Activated T-helper 17 cell treated with anti-CD3 and anti-CD28 coated beads, Interleukin-2, amount 50 U/mL, for 72 hours (primary cell): ENCODE measurements around the gene FAM149B1. TPM values are rescaled to one million over a fixed set of nuclear protein-coding genes. Genes with fewer than 3 reads are reported as not detected.
"Not testable (repeated sequence)": the region's sequence is repeated elsewhere in the genome, so short reads cannot be mapped to it uniquely, and the experiment has no call there.

Source experiments
- ATAC-seq: fragments of 150-1000 bp; cut with Tn5 transposase; replicated peaks from 2 replicates; pipeline ENCODE4 v1.10.0; 2021; ENCODE audit warnings: mild to moderate bottlenecking, moderate library complexity
- H3K27ac Mint-ChIP-seq: one replicate; pipeline ENCODE4 v1.8.0; 2022; ENCODE audit warnings: mixed read lengths
- H3K27me3 Mint-ChIP-seq: one replicate; pipeline ENCODE4 v1.8.0; 2022; ENCODE audit warnings: mixed read lengths
- H3K36me3 Mint-ChIP-seq: one replicate; pipeline ENCODE4 v1.8.0; 2022; ENCODE audit warnings: low read depth, mild to moderate bottlenecking, mixed read lengths
- H3K4me1 Mint-ChIP-seq: one replicate; pipeline ENCODE4 v1.8.0; 2022; ENCODE audit warnings: mixed read lengths
- H3K4me3 Mint-ChIP-seq: one replicate; pipeline ENCODE4 v1.8.0; 2022; ENCODE audit warnings: mild to moderate bottlenecking, mixed read lengths
- H3K9me3 Mint-ChIP-seq: one replicate; pipeline ENCODE4 v1.8.0; 2022; ENCODE audit warnings: mixed read lengths
- total RNA-seq, 2 donors: library from RNA; stranded (reverse); gene quantifications; one replicate each; pipeline ENCODE4 v1.2.3, GENCODE V29; 2022

FAM149B1 gene
- total RNA-seq, 2 donors from 2014 or later: 12.6 to 20.8 TPM

DNA sequence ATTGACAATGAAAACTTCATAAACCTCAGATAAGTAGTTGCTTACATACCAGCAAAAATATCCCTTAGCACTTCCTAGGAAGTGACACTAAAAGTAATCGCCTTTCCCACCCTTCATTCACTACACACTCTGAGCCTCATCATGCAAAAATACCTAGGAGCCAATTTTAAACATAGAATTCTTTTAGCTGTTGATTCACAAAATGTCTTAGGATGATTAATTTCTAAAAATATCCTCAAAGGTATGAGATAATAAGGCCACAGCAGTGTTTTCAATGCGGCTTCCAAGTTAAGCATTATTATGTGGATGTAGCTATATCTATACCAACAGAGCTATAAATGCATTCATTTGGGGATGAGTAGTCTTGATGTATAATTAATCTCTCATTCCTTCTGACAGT is 66.0 kb downstream of the FAM149B1 start:
- H3K36me3 Mint-ChIP-seq: peaks cover 89% of the 10 kb centered on the region
- H3K27ac Mint-ChIP-seq: no peak overlapping the region
- ATAC-seq: no peak
- H3K27me3 Mint-ChIP-seq: no peaks in the 10 kb centered on the region
- H3K4me3 Mint-ChIP-seq: no peak overlapping the region
- H3K9me3 Mint-ChIP-seq: no peaks in the 10 kb centered on the region
- H3K4me1 Mint-ChIP-seq: no peaks in the 10 kb centered on the region

- H3K4me1 Mint-ChIP-seq: no peaks in the 10 kb centered on the region
These were observed 66.8 kb downstream of the FAM149B1 start for GRCh38 chr10:73234695-73235094.

GRCh38 chr10:73238990-73239566 is 71.2 kb downstream of the FAM149B1 start:
- Mint-ChIP-seq H3K4me1 (peaks cover 4% of the 10 kb centered on the region), H3K27ac (no peak overlapping the region), H3K9me3 (no peaks in the 10 kb centered on the region), H3K4me3 (no peak overlapping the region), H3K27me3 (no peaks in the 10 kb centered on the region), H3K36me3 (peaks cover 94% of the 10 kb centered on the region)
- no peak for ATAC-seq

More at GRCh38 chr10:73234695-73235094, 66.8 kb downstream of the FAM149B1 start:
- H3K4me3 Mint-ChIP-seq: no peak overlapping the region
- no peaks in the 10 kb centered on the region for H3K9me3 Mint-ChIP-seq
- no peaks in the 10 kb centered on the region for H3K27me3 Mint-ChIP-seq
- ATAC-seq: no peak
- H3K27ac Mint-ChIP-seq: no peak overlapping the region
- peaks cover 92% of the 10 kb centered on the region for H3K36me3 Mint-ChIP-seq

- Mint-ChIP-seq H3K4me3 (no peak overlapping the region), H3K27ac (no peak overlapping the region), H3K36me3 (peaks cover 94% of the 10 kb centered on the region), H3K4me1 (peaks cover 9% of the 10 kb centered on the region), H3K27me3 (no peaks in the 10 kb centered on the region), H3K9me3 (no peaks in the 10 kb centered on the region)
- no peak for ATAC-seq
These were observed 72.0 kb downstream of the FAM149B1 start for GRCh38 chr10:73239908-73240307.

- peaks cover 100% of the 10 kb centered on the region for H3K36me3 Mint-ChIP-seq
- peak overlapping the region; percentile 96 for H3K4me3 Mint-ChIP-seq
- ATAC-seq: no peak
- H3K4me1 Mint-ChIP-seq: peaks cover 19% of the 10 kb centered on the region
- no peaks in the 10 kb centered on the region for H3K9me3 Mint-ChIP-seq
- H3K27ac Mint-ChIP-seq: peak overlapping the region; percentile 88
- H3K27me3 Mint-ChIP-seq: no peaks in the 10 kb centered on the region
These were observed 77.1 kb downstream of the FAM149B1 start for GRCh38 chr10:73244866-73245477.

DNA sequence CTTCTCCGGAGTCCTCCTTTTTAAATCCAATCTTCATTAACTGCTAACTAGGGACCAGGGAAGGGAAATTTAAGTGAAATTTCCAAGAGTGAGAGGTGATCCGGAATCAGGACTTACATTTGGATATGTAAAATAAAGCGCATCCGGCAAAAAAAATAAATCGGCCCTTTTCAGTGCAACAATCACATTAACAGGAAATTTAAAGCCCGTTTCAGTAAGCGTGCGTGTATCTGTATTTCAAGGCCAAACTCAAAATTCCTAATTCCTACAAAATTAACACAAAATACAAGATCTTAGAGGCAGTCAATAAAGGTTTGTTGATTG is 78.4 kb downstream of the FAM149B1 start:
- H3K9me3 Mint-ChIP-seq: no peaks in the 10 kb centered on the region
- H3K27ac Mint-ChIP-seq: peak overlapping the region; percentile 88
- H3K36me3 Mint-ChIP-seq: peaks cover 100% of the 10 kb centered on the region
- H3K4me3 Mint-ChIP-seq: peak overlapping the region; percentile 96
- H3K4me1 Mint-ChIP-seq: peaks cover 26% of the 10 kb centered on the region
- no peak for ATAC-seq
- no peaks in the 10 kb centered on the region for H3K27me3 Mint-ChIP-seq

- Mint-ChIP-seq H3K9me3 (no peaks in the 10 kb centered on the region), H3K4me3 (peak within 1 kb of the TSS; percentile 96), H3K36me3 (peaks cover 100% of the 10 kb centered on the region), H3K4me1 (peaks cover 26% of the 10 kb centered on the region), H3K27ac (peak within 1 kb of the TSS; percentile 88), H3K27me3 (no peaks in the 10 kb centered on the region)
- peak; percentile 92 for ATAC-seq
These were observed 79.0 kb downstream of the FAM149B1 start, which contains the start of gene DNAJC9 for GRCh38 chr10:73246646-73247508. Gene DNAJC9 (minus strand): TSS chr10:73247255. CDS start chr10:73247189, 66 bp downstream.

DNA sequence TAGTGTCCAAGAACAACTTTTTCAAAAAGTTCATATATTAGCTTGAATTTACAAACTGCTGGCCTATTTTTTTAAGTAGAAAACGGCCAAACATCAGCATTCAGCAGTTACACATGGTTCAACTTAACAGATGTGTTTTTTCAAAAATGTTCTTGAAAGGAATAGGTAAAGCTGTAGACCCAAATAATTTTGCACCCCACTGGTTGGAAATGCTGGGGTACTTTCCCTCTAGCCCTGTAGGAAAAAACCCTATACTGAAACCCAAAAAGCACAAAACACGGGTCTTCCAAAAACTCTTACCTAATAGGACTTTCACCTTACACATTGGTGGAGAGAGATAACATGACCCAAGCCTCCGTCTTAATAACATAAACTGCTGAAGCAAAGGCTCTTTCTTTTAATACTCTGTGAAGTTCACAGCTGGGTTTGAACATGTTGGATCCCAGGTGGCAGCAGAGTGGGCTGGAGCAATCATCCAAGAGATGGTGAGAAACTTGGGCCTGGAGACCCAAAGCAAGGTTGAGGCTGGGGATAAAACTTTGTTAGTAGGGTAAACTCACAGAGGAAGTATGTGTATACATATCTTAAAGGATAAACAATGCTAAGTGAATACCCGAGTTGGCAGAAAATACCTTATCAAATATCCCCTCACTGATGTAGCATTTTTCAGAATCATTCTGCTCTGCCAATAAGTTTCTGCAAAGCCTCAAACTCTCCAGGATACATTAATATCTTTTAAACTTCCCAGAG is 79.8 kb downstream of the FAM149B1 start:
- Mint-ChIP-seq H3K9me3 (no peaks in the 10 kb centered on the region), H3K4me3 (peak overlapping the region; percentile 96), H3K27ac (peak overlapping the region; percentile 88), H3K27me3 (no peaks in the 10 kb centered on the region), H3K4me1 (peaks cover 26% of the 10 kb centered on the region), H3K36me3 (peaks cover 100% of the 10 kb centered on the region)
- no peak for ATAC-seq

- H3K4me3 Mint-ChIP-seq: peak overlapping the region; percentile 96
- ATAC-seq: no peak
- peaks cover 25% of the 10 kb centered on the region for H3K4me1 Mint-ChIP-seq
- H3K36me3 Mint-ChIP-seq: peaks cover 95% of the 10 kb centered on the region
- no peaks in the 10 kb centered on the region for H3K9me3 Mint-ChIP-seq
- no peaks in the 10 kb centered on the region for H3K27me3 Mint-ChIP-seq
- peak overlapping the region; percentile 88 for H3K27ac Mint-ChIP-seq
These were observed 80.4 kb downstream of the FAM149B1 start for GRCh38 chr10:73248259-73248724.

DNA sequence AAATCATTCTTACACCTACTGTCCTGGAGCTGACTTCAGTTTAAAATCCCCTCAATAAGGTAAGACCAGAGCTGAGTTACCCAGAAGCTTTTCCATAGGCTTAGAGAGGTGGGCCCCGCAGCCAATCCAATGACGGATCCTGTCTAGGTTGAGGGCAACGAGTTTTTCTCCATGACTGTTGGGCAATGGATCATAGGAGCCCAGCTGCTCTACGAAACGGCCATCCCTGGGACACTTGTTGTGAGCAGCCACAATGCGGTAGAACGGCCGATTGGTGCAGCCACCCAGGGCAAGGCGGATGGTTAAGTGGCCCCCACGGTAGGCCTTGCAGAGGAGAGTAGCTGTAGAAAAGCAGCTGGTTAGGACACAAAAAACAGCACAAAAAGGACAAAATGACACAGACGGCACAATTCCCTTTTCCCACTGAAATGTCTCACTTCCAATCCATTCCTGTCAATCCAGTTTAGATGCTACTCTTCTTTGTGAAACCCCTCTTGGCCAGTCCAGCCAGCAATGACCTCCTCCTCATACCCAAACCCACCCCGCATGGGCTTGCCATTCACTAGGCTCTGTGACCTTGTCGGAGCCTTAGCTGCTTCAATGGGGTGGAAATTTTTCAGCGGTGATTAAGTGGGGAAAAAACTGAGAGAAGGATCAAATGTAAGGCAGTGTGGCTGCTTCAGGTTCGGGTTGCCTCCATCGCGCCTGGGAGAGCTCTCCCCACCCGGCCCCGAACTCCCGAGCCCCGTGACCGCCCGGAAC is 83.9 kb downstream of the FAM149B1 start:
- Mint-ChIP-seq H3K9me3 (no peaks in the 10 kb centered on the region), H3K27ac (peak overlapping the region; percentile 94), H3K36me3 (peaks cover 60% of the 10 kb centered on the region), H3K4me3 (peak overlapping the region; percentile 96), H3K4me1 (peaks cover 17% of the 10 kb centered on the region), H3K27me3 (no peaks in the 10 kb centered on the region)
- ATAC-seq: peak; percentile 75

- peak; percentile 94 for ATAC-seq
- Mint-ChIP-seq H3K36me3 (peaks cover 52% of the 10 kb centered on the region), H3K4me3 (peak within 1 kb of the TSS; percentile 96), H3K9me3 (no peaks in the 10 kb centered on the region), H3K27ac (peak within 1 kb of the TSS; percentile 94), H3K27me3 (no peaks in the 10 kb centered on the region), H3K4me1 (peaks cover 17% of the 10 kb centered on the region)
These were observed 84.7 kb downstream of the FAM149B1 start, which contains the start of gene MRPS16 for GRCh38 chr10:73252445-73253224. Gene MRPS16 (minus strand): TSS chr10:73252644. CDS start chr10:73252482, 162 bp downstream.

DNA sequence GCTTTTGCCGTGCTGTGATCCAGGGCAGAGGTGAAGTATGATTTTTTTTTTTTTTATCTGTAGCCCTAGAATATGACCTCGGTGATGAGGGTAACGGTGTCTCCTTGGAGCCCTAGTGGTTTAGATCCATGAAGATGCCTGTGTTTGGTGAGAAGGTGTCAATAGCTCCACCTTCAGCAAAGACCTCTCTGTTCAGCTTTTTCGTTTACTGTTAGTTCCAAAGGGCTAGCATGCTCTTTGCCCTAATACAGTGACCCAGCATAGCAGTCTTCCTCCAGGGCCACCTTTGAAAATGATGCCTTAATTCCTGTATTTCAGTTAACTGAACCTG is 85.3 kb downstream of the FAM149B1 start:
- peaks cover 46% of the 10 kb centered on the region for H3K36me3 Mint-ChIP-seq
- H3K9me3 Mint-ChIP-seq: no peaks in the 10 kb centered on the region
- peaks cover 11% of the 10 kb centered on the region for H3K4me1 Mint-ChIP-seq
- H3K27ac Mint-ChIP-seq: peak overlapping the region; percentile 94
- H3K27me3 Mint-ChIP-seq: no peaks in the 10 kb centered on the region
- peak overlapping the region; percentile 96 for H3K4me3 Mint-ChIP-seq
- ATAC-seq: no peak

DNA sequence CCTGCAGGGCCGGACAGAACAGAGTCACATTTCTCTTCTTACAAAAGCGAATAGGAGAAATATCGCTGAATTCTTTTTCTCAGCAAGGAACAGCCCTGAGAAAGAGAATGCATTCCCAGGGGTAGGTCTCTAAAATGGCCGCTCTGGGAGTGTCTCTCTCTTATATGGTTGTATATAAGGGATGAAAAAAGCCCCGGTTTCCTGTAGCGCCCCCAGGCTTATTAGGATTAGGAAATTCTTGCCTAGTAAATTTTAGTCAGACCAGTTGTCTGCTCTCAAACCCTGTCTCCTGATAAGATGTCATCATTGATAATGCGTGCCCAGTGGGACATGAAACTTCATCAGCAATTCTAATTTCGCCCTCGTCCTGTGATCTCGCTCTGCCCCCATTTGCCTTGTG is 90.7 kb downstream of the FAM149B1 start:
- H3K27ac Mint-ChIP-seq, H3K36me3 Mint-ChIP-seq, ATAC-seq, H3K4me3 Mint-ChIP-seq, H3K27me3 Mint-ChIP-seq, H3K9me3 Mint-ChIP-seq, H3K4me1 Mint-ChIP-seq: not testable (repeated sequence)
